Loucy (cell line): ENCODE measurements around the gene PIP4K2C.
"Not testable (repeated sequence)": the region's sequence is repeated elsewhere in the genome, so short reads cannot be mapped to it uniquely, and the experiment has no call there.

Experiments used
- H2AFZ ChIP-seq: fragments of 200-600 bp; sonication (generic); 2 replicates; pipeline ENCODE4 v1.6.0; 2016; ENCODE audit warnings: antibody characterized with exemption, mild to moderate bottlenecking, low read length, moderate library complexity
- H3F3A ChIP-seq: fragments of 200-600 bp; 2 replicates; pipeline ENCODE4 v1.6.0; 2016; ENCODE audit warnings: antibody characterized with exemption, low read depth, mild to moderate bottlenecking
- H3K27me3 ChIP-seq: fragments of 200-600 bp; sonication (generic); 2 replicates; pipeline ENCODE4 v1.6.1; 2014; ENCODE audit warnings: low read length, mild to moderate bottlenecking; ENCODE audit not compliant: insufficient read depth, poor library complexity, severe bottlenecking
- H3K36me3 ChIP-seq: fragments of 200-600 bp; sonication (generic); 2 replicates; pipeline ENCODE4 v1.6.1; 2016; ENCODE audit warnings: low read length; ENCODE audit not compliant: insufficient read depth
- H3K4me1 ChIP-seq: fragments of 200-600 bp; sonication (generic); 2 replicates; pipeline ENCODE4 v1.5.1; 2014; ENCODE audit warnings: low read length, mild to moderate bottlenecking; ENCODE audit not compliant: insufficient read depth, poor library complexity, severe bottlenecking
- H3K4me2 ChIP-seq: fragments of 200-600 bp; sonication (generic); 2 replicates; pipeline ENCODE4 v1.6.0; 2014; ENCODE audit warnings: antibody characterized with exemption, low read length, low read depth, mild to moderate bottlenecking; ENCODE audit not compliant: poor library complexity, severe bottlenecking
- H3K4me3 ChIP-seq: fragments of 200-600 bp; sonication (generic); 2 replicates; pipeline ENCODE4 v1.5.1; 2014; ENCODE audit warnings: low read length, mild to moderate bottlenecking, mixed read lengths; ENCODE audit not compliant: poor library complexity, severe bottlenecking
- H3K79me2 ChIP-seq: fragments of 200-600 bp; sonication (generic); 2 replicates; pipeline ENCODE4 v1.6.1; 2014; ENCODE audit warnings: low read length; ENCODE audit not compliant: insufficient read depth
- H3K9ac ChIP-seq: fragments of 200-600 bp; sonication (generic); 2 replicates; pipeline ENCODE4 v1.6.0; 2014; ENCODE audit warnings: mild to moderate bottlenecking, low read depth, low read length, moderate library complexity; ENCODE audit not compliant: poor library complexity, severe bottlenecking
- H3K9me2 ChIP-seq: fragments of 200-600 bp; sonication (generic); replicated peaks from 2 replicates; pipeline ENCODE4 v1.6.1; 2016; ENCODE audit warnings: low read depth, low read length, mixed read lengths
- H3K9me3 ChIP-seq: fragments of 200-600 bp; sonication (generic); 2 replicates; pipeline ENCODE4 v1.6.1; 2014; ENCODE audit warnings: mild to moderate bottlenecking, antibody characterized with exemption, low read length, low read depth; ENCODE audit not compliant: insufficient read depth
- H4K20me1 ChIP-seq: fragments of 200-600 bp; sonication (generic); 2 replicates; pipeline ENCODE4 v1.6.0; 2014; ENCODE audit warnings: antibody characterized with exemption, low read length, mild to moderate bottlenecking; ENCODE audit not compliant: insufficient read depth, poor library complexity, severe bottlenecking
- EZH2phosphoT487 ChIP-seq: fragments of 200-600 bp; IDR thresholded peaks from 2 replicates; pipeline ENCODE4 v1.6.1; 2018; ENCODE audit warnings: antibody characterized with exemption, mild to moderate bottlenecking, moderate library complexity, borderline replicate concordance
- TF ChIP-seq, protein P1 (sequence below): fragments of 200-600 bp; sonication (generic); conservative IDR thresholded peaks from 2 replicates; pipeline ENCODE4 v1.5.1; 2014; ENCODE audit warnings: mild to moderate bottlenecking, antibody characterized with exemption, low read length

PIP4K2C gene

DNA sequence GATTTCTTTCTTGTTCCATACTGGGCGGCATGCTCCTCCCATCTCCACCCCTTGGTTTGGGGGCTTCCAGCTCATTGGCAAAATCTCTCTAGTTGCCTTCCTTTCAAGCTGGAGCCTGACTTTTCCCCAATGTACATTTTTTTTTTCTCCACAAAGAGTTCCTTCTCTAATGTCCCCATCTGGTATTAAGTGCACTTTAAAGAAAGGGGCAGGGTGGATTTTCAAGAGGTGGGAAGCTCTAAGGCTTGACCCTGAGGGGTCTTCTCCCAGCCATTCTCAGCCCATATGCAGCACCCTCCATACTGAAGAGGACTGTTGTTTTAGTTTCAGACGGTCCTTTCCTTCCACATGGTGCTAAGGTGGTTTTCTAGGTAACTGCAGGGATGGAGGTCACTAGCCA, 5.8 kb upstream of the PIP4K2C start:
- Histone ChIP-seq H3K9ac (no peak overlapping the region), H3K79me2 (no peaks in the 10 kb centered on the region), H3K4me1 (peaks cover 7% of the 10 kb centered on the region), H2AFZ (no peak overlapping the region), H3K36me3 (no peaks in the 10 kb centered on the region), H3K4me2 (no peak overlapping the region), H3K9me2 (no peaks in the 10 kb centered on the region), H3K9me3 (no peaks in the 10 kb centered on the region), H4K20me1 (no peaks in the 10 kb centered on the region), H3K4me3 (no peak overlapping the region), H3F3A (no peaks in the 10 kb centered on the region), H3K27me3 (no peaks in the 10 kb centered on the region)
- TF ChIP-seq, protein P1, sequence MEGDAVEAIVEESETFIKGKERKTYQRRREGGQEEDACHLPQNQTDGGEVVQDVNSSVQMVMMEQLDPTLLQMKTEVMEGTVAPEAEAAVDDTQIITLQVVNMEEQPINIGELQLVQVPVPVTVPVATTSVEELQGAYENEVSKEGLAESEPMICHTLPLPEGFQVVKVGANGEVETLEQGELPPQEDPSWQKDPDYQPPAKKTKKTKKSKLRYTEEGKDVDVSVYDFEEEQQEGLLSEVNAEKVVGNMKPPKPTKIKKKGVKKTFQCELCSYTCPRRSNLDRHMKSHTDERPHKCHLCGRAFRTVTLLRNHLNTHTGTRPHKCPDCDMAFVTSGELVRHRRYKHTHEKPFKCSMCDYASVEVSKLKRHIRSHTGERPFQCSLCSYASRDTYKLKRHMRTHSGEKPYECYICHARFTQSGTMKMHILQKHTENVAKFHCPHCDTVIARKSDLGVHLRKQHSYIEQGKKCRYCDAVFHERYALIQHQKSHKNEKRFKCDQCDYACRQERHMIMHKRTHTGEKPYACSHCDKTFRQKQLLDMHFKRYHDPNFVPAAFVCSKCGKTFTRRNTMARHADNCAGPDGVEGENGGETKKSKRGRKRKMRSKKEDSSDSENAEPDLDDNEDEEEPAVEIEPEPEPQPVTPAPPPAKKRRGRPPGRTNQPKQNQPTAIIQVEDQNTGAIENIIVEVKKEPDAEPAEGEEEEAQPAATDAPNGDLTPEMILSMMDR, result no peak
- no peak for TF ChIP-seq EZH2phosphoT487

GRCh38 chr12:57586128-57586527, 4.9 kb upstream of the PIP4K2C start:
- no peak overlapping the region for H3K4me3 ChIP-seq
- no peak overlapping the region for H2AFZ ChIP-seq
- H3K9ac ChIP-seq, result no peak overlapping the region
- no peak for TF ChIP-seq EZH2phosphoT487
- TF ChIP-seq, protein P1, result no peak
- H3F3A ChIP-seq, result no peaks in the 10 kb centered on the region
- no peaks in the 10 kb centered on the region for H3K9me2 ChIP-seq
- no peaks in the 10 kb centered on the region for H3K36me3 ChIP-seq
- no peaks in the 10 kb centered on the region for H4K20me1 ChIP-seq
- H3K4me1 ChIP-seq, result peaks cover 11% of the 10 kb centered on the region
- H3K9me3 ChIP-seq, result no peaks in the 10 kb centered on the region
- no peaks in the 10 kb centered on the region for H3K27me3 ChIP-seq
- H3K79me2 ChIP-seq, result peaks cover 8% of the 10 kb centered on the region; the same call in 1 of the 2 replicates
- no peak overlapping the region for H3K4me2 ChIP-seq

GRCh38 chr12:57586832-57587429, 4.1 kb upstream of the PIP4K2C start:
- no peak overlapping the region for H3K4me3 ChIP-seq
- no peaks in the 10 kb centered on the region for H3F3A ChIP-seq
- TF ChIP-seq EZH2phosphoT487, result no peak
- TF ChIP-seq, protein P1, result no peak
- no peak overlapping the region for H2AFZ ChIP-seq
- peaks cover 16% of the 10 kb centered on the region for H3K4me1 ChIP-seq
- no peaks in the 10 kb centered on the region for H3K9me3 ChIP-seq
- H3K27me3 ChIP-seq, result no peaks in the 10 kb centered on the region
- peaks cover 16% of the 10 kb centered on the region; the same call in 1 of the 2 replicates for H3K79me2 ChIP-seq
- no peak overlapping the region for H3K4me2 ChIP-seq
- no peaks in the 10 kb centered on the region for H3K36me3 ChIP-seq
- no peaks in the 10 kb centered on the region for H4K20me1 ChIP-seq
- no peak overlapping the region for H3K9ac ChIP-seq
- H3K9me2 ChIP-seq, result no peaks in the 10 kb centered on the region

DNA sequence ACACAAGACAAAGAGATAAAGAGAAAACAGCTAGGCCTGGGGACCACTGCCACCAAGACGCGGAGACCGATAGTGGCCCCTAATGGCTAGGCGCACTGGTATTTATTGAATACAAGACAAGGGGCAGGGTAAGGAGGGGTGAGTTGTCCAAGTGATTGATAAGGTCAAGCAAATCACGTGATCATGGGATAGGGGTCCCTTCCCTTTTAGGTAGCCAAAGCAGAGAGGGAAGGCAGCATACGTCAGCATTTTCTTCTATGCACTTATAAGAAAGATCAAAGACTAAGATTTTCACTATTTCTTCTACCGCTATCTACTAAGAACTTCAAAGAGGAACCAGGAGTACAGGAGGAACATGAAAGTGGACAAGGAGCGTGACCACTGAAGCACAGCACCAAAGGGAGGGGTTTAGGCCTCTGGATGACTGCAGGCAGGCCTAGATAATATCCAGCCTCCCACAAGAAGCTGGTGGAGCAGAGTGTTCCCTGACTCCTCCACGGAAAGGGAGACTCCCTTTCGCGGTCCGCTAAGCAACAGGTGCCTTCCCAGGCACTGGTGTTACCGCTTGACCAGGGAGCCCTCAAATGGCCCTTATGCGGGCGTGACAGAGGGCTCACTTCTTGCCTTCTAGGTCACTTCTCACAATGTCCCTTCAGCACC, 1.9 kb upstream of the PIP4K2C start:
- not testable (repeated sequence) for H3K27me3 ChIP-seq, H3F3A ChIP-seq, H3K9me2 ChIP-seq, H3K36me3 ChIP-seq, H4K20me1 ChIP-seq, H2AFZ ChIP-seq, H3K9ac ChIP-seq, H3K4me2 ChIP-seq, H3K4me3 ChIP-seq, H3K9me3 ChIP-seq
- Histone ChIP-seq H3K79me2 (peaks cover 30% of the 10 kb centered on the region; the same call in 1 of the 2 replicates), H3K4me1 (peaks cover 22% of the 10 kb centered on the region)
